Measurements from ENCODE around the gene ZNRF2. TPM values are rescaled to one million over a fixed set of nuclear protein-coding genes. Genes with fewer than 3 reads are reported as not detected.

The ZNRF2 gene
- total RNA-seq, 4 donors from 2014 or later = 19.6 to 26.3 (median 22.5) TPM

GRCh38 chr7:30269490-30269889 lies 14.9 kb upstream of the ZNRF2 start:
- Histone ChIP-seq H3K36me3 (no peaks in the 10 kb centered on the region), H3K4me3 (no peak overlapping the region), H3K27ac (no peak overlapping the region), H3K27me3 (no peaks in the 10 kb centered on the region), H3K9me3 (no peaks in the 10 kb centered on the region), H3K4me1 (peaks cover 0 to 6% (median 0%) of the 10 kb centered on the region in 3 donors)
- intact Hi-C loops (cut with DNase I) = no loop called here
- no peak for TF ChIP-seq CTCF (IDR thresholded peaks at IDR 0.05)
- TF ChIP-seq POLR2A (IDR thresholded peaks at IDR 0.05) = no peak
- WGBS, 2 donors = 51 to 54% methylated on average over 2 of the region's 2 CpGs
- no peak for DNase-seq

GRCh38 chr7:30270921-30271320 lies 13.5 kb upstream of the ZNRF2 start:
- TF ChIP-seq CTCF (IDR thresholded peaks at IDR 0.05) (no peak), POLR2A (IDR thresholded peaks at IDR 0.05) (no peak)
- Histone ChIP-seq H3K4me3 (no peak overlapping the region), H3K36me3 (no peaks in the 10 kb centered on the region), H3K27me3 (no peaks in the 10 kb centered on the region), H3K9me3 (no peaks in the 10 kb centered on the region), H3K27ac (no peak overlapping the region), H3K4me1 (peaks cover 0 to 6% (median 0%) of the 10 kb centered on the region in 3 donors)
- intact Hi-C loops (cut with DNase I) = loop anchor here (10.0 kb wide), 1 partner anchor 284 kb away; no protein-coding TSS in a partner anchor
- 70 to 84% methylated on average over 4 of the region's 4 CpGs for WGBS, 2 donors
- no peak for DNase-seq

GRCh38 chr7:30272126-30272525 lies 12.3 kb upstream of the ZNRF2 start:
- no peak overlapping the region for H3K4me3 ChIP-seq

GRCh38 chr7:30273552-30273951 lies 10.8 kb upstream of the ZNRF2 start:
- DNase-seq = no peak
- intact Hi-C loops (cut with DNase I) = loop anchor here (10.0 kb wide), 1 partner anchor 281 kb away; no protein-coding TSS in a partner anchor
- no peaks in the 10 kb centered on the region for H3K36me3 ChIP-seq
- TF ChIP-seq POLR2A (IDR thresholded peaks at IDR 0.05) (no peak), CTCF (IDR thresholded peaks at IDR 0.05) (no peak)
- peaks cover 0 to 20% (median 3%) of the 10 kb centered on the region in 3 donors for H3K4me1 ChIP-seq
- WGBS, 2 donors = 70 to 79% methylated on average over 2 of the region's 2 CpGs
- no peak overlapping the region for H3K27ac ChIP-seq
- no peaks in the 10 kb centered on the region for H3K27me3 ChIP-seq
- H3K9me3 ChIP-seq = no peaks in the 10 kb centered on the region
- H3K4me3 ChIP-seq = no peak overlapping the region

More at GRCh38 chr7:30272126-30272525, 12.3 kb upstream of the ZNRF2 start:
- no peak for TF ChIP-seq POLR2A (IDR thresholded peaks at IDR 0.05)
- TF ChIP-seq CTCF (IDR thresholded peaks at IDR 0.05) = no peak
- intact Hi-C loops (cut with DNase I) = loop anchor here (10.0 kb wide), 1 partner anchor 283 kb away; no protein-coding TSS in a partner anchor
- H3K27ac ChIP-seq = no peak overlapping the region
- H3K27me3 ChIP-seq = no peaks in the 10 kb centered on the region
- no peaks in the 10 kb centered on the region for H3K36me3 ChIP-seq
- DNase-seq = no peak
- H3K9me3 ChIP-seq = no peaks in the 10 kb centered on the region
- peaks cover 0 to 9% (median 0%) of the 10 kb centered on the region in 3 donors for H3K4me1 ChIP-seq
- 74 to 85% methylated on average over 2 of the region's 2 CpGs for WGBS, 2 donors

GRCh38 chr7:30274641-30275040 lies 9.8 kb upstream of the ZNRF2 start:
- H3K4me3 ChIP-seq = no peak overlapping the region
- no peaks in the 10 kb centered on the region for H3K27me3 ChIP-seq
- no peak for DNase-seq
- intact Hi-C loops (cut with DNase I) = loop anchor here (10.0 kb wide), 1 partner anchor 280 kb away; no protein-coding TSS in a partner anchor
- TF ChIP-seq POLR2A (IDR thresholded peaks at IDR 0.05) (no peak), CTCF (IDR thresholded peaks at IDR 0.05) (no peak)
- peaks cover 8 to 27% (median 10%) of the 10 kb centered on the region in 3 donors for H3K4me1 ChIP-seq
- H3K27ac ChIP-seq = no peak overlapping the region
- H3K36me3 ChIP-seq = no peaks in the 10 kb centered on the region
- H3K9me3 ChIP-seq = no peaks in the 10 kb centered on the region
- WGBS, 2 donors = 85% methylated on average over 3 of the region's 3 CpGs

Data from esophagus squamous epithelium (tissue), 5 donors.